Cardiac muscle cell (in vitro differentiated cells and primary cell): Measurements from ENCODE around the gene CDH11. TPM values are rescaled to one million over a fixed set of nuclear protein-coding genes. Genes with fewer than 3 reads are reported as not detected.

ENCODE experiments used
- DNase-seq, 2 donors: peaks; one replicate each; pipeline versions ENCODE4 v3.0.0 to v3.0.0-alpha.2; 2010 to 2017; ENCODE audit warnings: low read depth in 1 of 2, low spot score in 1 of 2
- H3K27ac ChIP-seq: fragments of 200-600 bp; sonication (generic); 2 replicates; pipeline ENCODE4 v1.5.1; 2016
- H3K27me3 ChIP-seq: fragments of 200-600 bp; sonication (generic); 2 replicates; pipeline ENCODE4 v1.6.0; 2016; ENCODE audit warnings: control low read depth
- H3K36me3 ChIP-seq: fragments of 200-600 bp; sonication (generic); 2 replicates; pipeline ENCODE4 v1.5.1; 2016; ENCODE audit warnings: control low read depth
- H3K4me1 ChIP-seq: fragments of 200-600 bp; sonication (generic); 2 replicates; pipeline ENCODE4 v1.8.1; 2017; ENCODE audit warnings: low read depth, mild to moderate bottlenecking, mixed run types
- H3K4me3 ChIP-seq: fragments of 200-600 bp; sonication (generic); 2 replicates; pipeline ENCODE4 v1.5.1; 2016; ENCODE audit warnings: mild to moderate bottlenecking
- H3K9me3 ChIP-seq: fragments of 200-600 bp; sonication (generic); 2 replicates; pipeline ENCODE4 v1.5.1; 2017; ENCODE audit warnings: low read depth, mild to moderate bottlenecking, control low read depth
- CTCF ChIP-seq: IDR thresholded peaks from 2 replicates; pipeline ENCODE4 v1.5.1; 2012; ENCODE audit warnings: low read depth, mild to moderate bottlenecking, low read length
- polyA plus RNA-seq: library from polyadenylated mRNA; unstranded; fragments of >200 nt; fragmentation: Nextera tagmentation; extraction: Ambion mirVana; gene quantifications from 2 replicates; pipeline ENCODE4 v1.2.1, GENCODE V29; 2016
- total RNA-seq: library from RNA; depleted of rRNA; stranded (reverse); fragments of >200 nt; gene quantifications from 2 replicates; pipeline ENCODE4 v1.2.3, GENCODE V29; 2016

Gene CDH11
- total and polyA plus RNA-seq, 2 experiments from 2014 or later: 29.4 to 99.3 TPM

- H3K9me3 ChIP-seq: no peaks in the 10 kb centered on the region
- H3K27ac ChIP-seq: no peak overlapping the region
- H3K36me3 ChIP-seq: no peaks in the 10 kb centered on the region
- no peak for TF ChIP-seq CTCF
- no peak overlapping the region for H3K4me3 ChIP-seq
- no peak for DNase-seq
- H3K27me3 ChIP-seq: no peaks in the 10 kb centered on the region
- no peaks in the 10 kb centered on the region for H3K4me1 ChIP-seq
These were observed 44.7 kb downstream of the CDH11 start for GRCh38 chr16:65077181-65077580.

- Histone ChIP-seq H3K27ac (no peak overlapping the region), H3K4me3 (no peak overlapping the region), H3K36me3 (no peaks in the 10 kb centered on the region), H3K27me3 (no peaks in the 10 kb centered on the region), H3K4me1 (no peaks in the 10 kb centered on the region), H3K9me3 (no peaks in the 10 kb centered on the region)
- no peak for DNase-seq
- no peak for TF ChIP-seq CTCF
These were observed 46.0 kb downstream of the CDH11 start for GRCh38 chr16:65075877-65076276.

GRCh38 chr16:65071433-65072311 is 50.2 kb downstream of the CDH11 start:
- Histone ChIP-seq H3K9me3 (no peaks in the 10 kb centered on the region), H3K4me3 (no peak overlapping the region), H3K36me3 (no peaks in the 10 kb centered on the region), H3K27ac (no peak overlapping the region), H3K27me3 (no peaks in the 10 kb centered on the region), H3K4me1 (peaks cover 9% of the 10 kb centered on the region)
- DNase-seq: peak in 1 of 2 donors; percentile 42
- no peak for TF ChIP-seq CTCF

- no peak for TF ChIP-seq CTCF
- Histone ChIP-seq H3K9me3 (no peaks in the 10 kb centered on the region), H3K27ac (no peak overlapping the region), H3K27me3 (no peaks in the 10 kb centered on the region), H3K4me1 (peaks cover 9% of the 10 kb centered on the region), H3K4me3 (no peak overlapping the region), H3K36me3 (no peaks in the 10 kb centered on the region)
- DNase-seq: peak; percentile 23 to 97
These were observed 50.9 kb downstream of the CDH11 start for GRCh38 chr16:65070831-65071432.

- no peak overlapping the region for H3K4me3 ChIP-seq
- no peaks in the 10 kb centered on the region for H3K36me3 ChIP-seq
- H3K4me1 ChIP-seq: peaks cover 9% of the 10 kb centered on the region
- DNase-seq: peak in 1 of 2 donors; percentile 25
- no peak overlapping the region for H3K27ac ChIP-seq
- H3K9me3 ChIP-seq: no peaks in the 10 kb centered on the region
- H3K27me3 ChIP-seq: no peaks in the 10 kb centered on the region
- no peak for TF ChIP-seq CTCF
These were observed 52.1 kb downstream of the CDH11 start for GRCh38 chr16:65069766-65070165.
